Measurements from ENCODE around the gene BDKRB2. TPM values are rescaled to one million over a fixed set of nuclear protein-coding genes. Genes with fewer than 3 reads are reported as not detected.

Gene BDKRB2
- total RNA-seq, 1 experiment from 2014 or later = 0.49 TPM

- TF ChIP-seq ZNF274 (IDR thresholded peaks at IDR 0.05; ENCODE audit: low read depth, low read length) (no peak), YY1 (IDR thresholded peaks at IDR 0.05; ENCODE audit: extremely low read depth, insufficient replicate concordance, low read depth, low read length) (no peak)
Observed at GRCh38 chr14:96197969-96198368, 6.7 kb upstream of the BDKRB2 start (continued).

- no peaks in the 10 kb centered on the region for H3K36me3 ChIP-seq (ENCODE audit: control insufficient read depth in 1 of 2, insufficient read depth in 2 of 2, low read length in 2 of 2)
Observed at GRCh38 chr14:96198430-96199130, 6.1 kb upstream of the BDKRB2 start.

More at GRCh38 chr14:96198430-96199130, 6.1 kb upstream of the BDKRB2 start:
- no TSS peak for BruUV-seq (replicated peaks)
- H3K4me2 ChIP-seq (ENCODE audit: low read length) = no peak overlapping the region
- H3K9ac ChIP-seq (ENCODE audit: low read length) = no peak overlapping the region
- H3K27ac ChIP-seq (ENCODE audit: low read depth, low read length) = no peak overlapping the region
- H3K4me1 ChIP-seq (ENCODE audit: control insufficient read depth in 1 of 2, insufficient read depth in 2 of 2, low read length in 2 of 2) = peaks cover 0 to 1% of the 10 kb centered on the region in 2 experiments; a peak in 2 of 4 replicates
- no peaks in the 10 kb centered on the region for H3K9me3 ChIP-seq (ENCODE audit: control insufficient read depth in 1 of 2, insufficient read depth in 1 of 2, low read depth in 1 of 2, low read length in 2 of 2)
- H3K79me2 ChIP-seq (ENCODE audit: insufficient read depth, low read length) = no peaks in the 10 kb centered on the region
- H3K9me2 ChIP-seq (ENCODE audit: insufficient read depth) = no peaks in the 10 kb centered on the region
- ChIA-PET POLR2A (no interaction called here), CTCF (no interaction called here), RAD21 (ENCODE audit: low non-redundant PET in 1 of 2, low total read pairs in 2 of 2, uncharacterized antibody in 2 of 2, unreplicated experiment in 2 of 2) (no interaction called here)
- no peaks in the 10 kb centered on the region for H4K20me1 ChIP-seq (ENCODE audit: insufficient read depth)
- H3K27me3 ChIP-seq (ENCODE audit: insufficient read depth, low read length) = no peaks in the 10 kb centered on the region
- intact Hi-C loops (cut with micrococcal nuclease) = no loop called here
- ATAC-seq (no peak), DNase-seq (ENCODE audit: low read depth, low spot score) (no peak)
- TF ChIP-seq EZH2 (IDR thresholded peaks at IDR 0.05) = no peak
- TF ChIP-seq FOSL1 (IDR thresholded peaks at IDR 0.05; ENCODE audit: low read depth) = no peak
- no peak for TF ChIP-seq POLR2AphosphoS5 (IDR thresholded peaks at IDR 0.05; ENCODE audit: low read depth, low read length)
- TF ChIP-seq ATF3 (IDR thresholded peaks at IDR 0.05) = no peak
- TF ChIP-seq JUND (IDR thresholded peaks at IDR 0.05) = no peak
- TF ChIP-seq YY1 (IDR thresholded peaks at IDR 0.05; ENCODE audit: extremely low read depth, insufficient replicate concordance, low read depth, low read length) = no peak
- no peak for TF ChIP-seq CTCF (IDR thresholded peaks at IDR 0.05 in 2 of 3, conservative IDR thresholded peaks at IDR 0.05 in 1 of 3; ENCODE audit: borderline replicate concordance in 1 of 3, insufficient read depth in 1 of 3, low read depth in 2 of 3, low read length in 2 of 3)
- TF ChIP-seq ELF1 (IDR thresholded peaks at IDR 0.05; ENCODE audit: borderline replicate concordance, low read depth) = no peak
- TF ChIP-seq RAD21 (IDR thresholded peaks at IDR 0.05; ENCODE audit: low read depth) = no peak
- no peak for TF ChIP-seq TCF7L2 (IDR thresholded peaks at IDR 0.05; ENCODE audit: borderline replicate concordance, extremely low read depth, insufficient read depth, insufficient read length)
- TF ChIP-seq EGR1 (IDR thresholded peaks at IDR 0.05; ENCODE audit: low read depth) = no peak
- no peak for TF ChIP-seq SIN3A (IDR thresholded peaks at IDR 0.05; ENCODE audit: low read depth)
- no peak for TF ChIP-seq SP1 (IDR thresholded peaks at IDR 0.05; ENCODE audit: low read depth)
- no peak for TF ChIP-seq SRF (IDR thresholded peaks at IDR 0.05; ENCODE audit: low read depth)
- H2AFZ ChIP-seq (ENCODE audit: low read depth, low read length, poor library complexity, severe bottlenecking) = no peak overlapping the region
- H3K4me3 ChIP-seq (replicated peaks in 1 of 2; ENCODE audit: low read depth in 1 of 2, low read length in 2 of 2) = no peak overlapping the region

Data from HCT116 (cell line).